GM11168 (cell line): Measurements from ENCODE around the gene CCNK.

Source experiments
- in situ Hi-C: fragments of 300-500 bp; cut with MboI; formaldehyde crosslinking; loops from one replicate; pipeline ENCODE4 v1.12.0; 2022; ENCODE audit warnings: low sequenced_read_pairs; ENCODE audit not compliant: unreplicated experiment

The CCNK gene

DNA sequence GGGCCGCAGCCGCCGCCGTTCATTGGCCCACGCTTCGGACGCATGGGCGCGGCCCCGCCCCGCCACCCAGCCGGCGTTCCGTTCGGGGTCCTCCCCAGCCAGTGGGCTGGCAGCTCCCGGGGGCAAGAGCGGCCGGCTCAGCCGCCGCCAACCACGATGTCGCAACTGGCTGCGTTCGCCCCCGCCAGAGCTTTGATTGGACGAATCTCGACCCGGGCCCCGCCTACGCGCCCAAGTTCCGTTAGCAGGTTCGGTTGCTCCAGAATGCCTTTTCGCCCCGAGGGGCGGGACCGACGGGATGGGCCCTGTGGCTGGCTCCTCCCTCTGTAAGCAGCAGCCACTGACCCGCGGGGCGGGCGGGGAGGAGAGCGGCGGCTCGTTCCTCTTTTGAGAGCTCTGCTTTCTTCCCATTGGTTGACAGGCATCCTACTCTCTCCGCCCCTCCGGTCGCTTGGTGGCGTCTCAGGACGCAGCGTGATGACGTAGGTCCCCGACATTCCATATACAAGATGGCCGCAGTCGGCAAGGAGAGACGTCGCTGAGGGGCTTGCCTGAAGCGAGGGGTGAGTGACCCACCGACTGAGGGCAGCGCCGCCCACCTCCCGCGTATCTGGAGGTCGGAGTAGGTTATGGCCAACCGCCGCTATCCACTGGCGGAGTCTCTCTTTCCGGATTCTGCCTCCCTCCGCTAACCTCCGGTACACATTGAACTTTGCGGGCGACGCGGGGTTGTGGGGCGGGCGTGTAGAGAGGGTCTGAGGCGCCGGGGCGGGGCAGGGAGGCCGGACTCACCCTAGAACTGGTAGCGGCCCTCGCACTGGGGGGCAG lies at the start of gene CCNK:
Gene CCNK (plus strand): TSS at position 493 of the 828 bp plus-strand sequence. CDS start 11,269 bp downstream, outside the sequence.
- in situ Hi-C loops: no loop called here

DNA sequence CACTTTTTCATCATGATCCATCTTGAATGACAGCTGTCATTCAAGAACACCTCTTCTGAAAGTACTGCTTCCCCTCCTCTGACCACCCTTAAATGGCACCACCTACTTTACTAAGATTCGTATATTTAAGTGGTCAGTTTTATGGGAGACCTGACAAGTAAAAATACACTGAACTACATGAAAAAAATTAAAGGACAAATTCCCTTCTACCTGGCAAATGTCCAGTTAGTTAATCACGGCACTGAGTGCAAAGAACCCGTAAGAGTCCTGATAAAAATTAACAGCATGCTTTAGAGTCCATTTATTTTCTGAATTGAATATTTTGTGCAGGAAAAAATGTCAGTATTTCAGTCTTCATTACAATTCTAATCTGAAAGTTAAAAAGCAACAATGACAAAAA lies 49.2 kb upstream of the CCNK start:
- in situ Hi-C loops: loop anchor here (5.0 kb wide), 1 partner anchor 85 kb away; no protein-coding TSS in a partner anchor

DNA sequence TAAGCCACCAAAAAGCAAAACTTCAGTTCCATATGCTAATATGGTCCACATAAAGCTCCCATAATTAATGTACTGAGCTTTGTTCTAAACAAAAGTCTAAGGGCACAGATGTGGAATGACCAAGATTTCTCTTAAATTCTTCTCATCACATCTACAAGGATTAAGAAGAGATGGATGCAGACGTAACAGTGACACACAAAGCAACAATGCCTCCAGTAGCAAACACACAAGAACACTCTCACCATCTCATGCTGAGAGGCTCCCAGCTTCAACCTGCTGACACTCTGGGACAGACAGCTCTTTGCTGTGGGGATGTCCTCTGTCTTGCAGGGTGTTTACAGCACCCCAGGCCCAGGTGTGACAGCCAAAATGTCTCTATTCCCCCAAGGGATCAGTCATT lies 48.7 kb upstream of the CCNK start:
- in situ Hi-C loops: loop anchor here (5.0 kb wide), 1 partner anchor 85 kb away; no protein-coding TSS in a partner anchor

DNA sequence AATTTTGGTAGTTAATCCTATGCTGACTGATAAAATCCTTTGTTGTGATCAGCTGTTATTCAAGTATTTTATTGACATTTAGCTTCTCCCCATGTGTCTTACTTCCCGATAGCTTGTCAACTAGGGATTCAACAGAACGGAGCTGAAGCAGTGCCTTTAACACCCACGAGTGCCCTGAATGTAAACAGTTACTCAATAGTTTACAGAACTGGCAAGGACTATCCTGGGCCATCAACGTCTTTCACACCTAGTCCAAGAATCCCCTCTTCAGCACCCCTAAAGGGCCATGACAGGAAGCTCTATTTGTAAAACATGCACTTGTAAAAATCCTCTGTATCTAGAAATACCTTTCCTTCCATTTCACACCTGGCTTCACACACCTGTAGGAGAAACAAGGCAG lies 45.9 kb upstream of the CCNK start:
- in situ Hi-C loops: no loop called here

DNA sequence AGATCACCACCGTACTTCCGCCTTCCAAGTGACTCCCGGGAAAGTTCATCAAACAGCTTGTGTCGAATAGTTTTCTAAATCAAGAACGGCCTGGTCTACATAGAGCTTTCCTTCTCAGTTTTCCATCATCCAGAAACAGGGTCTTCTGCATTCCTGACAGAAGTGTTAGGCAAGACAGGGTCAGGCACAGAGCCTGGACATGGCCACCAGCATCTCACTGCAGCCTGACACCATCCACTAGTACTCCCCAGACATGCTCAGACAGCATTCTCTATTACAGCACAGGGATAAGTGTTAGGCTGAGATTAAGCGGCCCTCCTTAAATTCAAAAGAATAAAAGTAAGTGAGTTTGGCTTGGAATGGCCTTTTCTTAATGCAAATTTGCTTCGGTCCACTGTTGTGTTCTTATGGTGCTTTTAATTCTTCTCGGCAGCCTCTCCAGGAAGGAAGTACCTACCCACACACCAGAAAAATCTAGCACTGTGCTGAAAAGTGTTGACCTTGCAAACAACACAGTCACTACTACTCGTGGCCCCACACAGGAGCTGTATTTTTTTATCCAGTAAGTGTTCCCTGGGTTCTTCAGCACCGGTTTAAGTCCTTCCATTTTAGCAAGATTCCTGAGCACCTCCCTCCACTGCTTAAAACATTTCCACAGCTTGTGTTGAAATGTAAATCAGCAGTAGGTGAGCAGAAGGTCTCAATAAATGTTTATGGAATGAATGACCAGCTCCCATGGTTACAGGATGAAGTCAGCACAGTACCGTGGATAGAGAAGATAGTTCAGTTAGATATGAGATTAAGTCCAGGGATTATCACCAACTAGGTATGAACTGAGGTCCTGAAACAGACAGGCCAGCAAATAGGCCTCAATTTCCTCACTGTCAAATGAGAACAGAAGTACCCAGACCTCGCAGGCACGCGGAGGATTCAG lies 44.7 kb upstream of the CCNK start:
- in situ Hi-C loops: no loop called here

DNA sequence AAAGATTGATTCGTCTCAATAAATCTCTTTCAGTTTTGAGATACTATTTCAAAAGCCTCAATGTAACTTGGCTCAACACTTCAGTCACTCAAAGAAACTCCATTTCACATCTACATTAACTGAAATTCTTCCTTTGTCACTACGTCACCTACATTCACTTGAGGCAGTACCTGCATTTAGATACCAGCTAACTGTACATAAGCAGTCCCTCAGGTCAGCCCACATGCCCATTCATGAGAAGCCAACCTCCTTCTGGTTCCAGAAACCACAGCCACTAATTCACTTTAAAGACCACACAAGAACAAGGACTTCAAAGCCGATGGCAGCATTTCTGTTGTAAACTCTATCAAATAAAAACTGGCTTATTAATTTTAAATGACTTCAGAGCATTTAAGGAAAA lies 43.5 kb upstream of the CCNK start:
- in situ Hi-C loops: no loop called here

DNA sequence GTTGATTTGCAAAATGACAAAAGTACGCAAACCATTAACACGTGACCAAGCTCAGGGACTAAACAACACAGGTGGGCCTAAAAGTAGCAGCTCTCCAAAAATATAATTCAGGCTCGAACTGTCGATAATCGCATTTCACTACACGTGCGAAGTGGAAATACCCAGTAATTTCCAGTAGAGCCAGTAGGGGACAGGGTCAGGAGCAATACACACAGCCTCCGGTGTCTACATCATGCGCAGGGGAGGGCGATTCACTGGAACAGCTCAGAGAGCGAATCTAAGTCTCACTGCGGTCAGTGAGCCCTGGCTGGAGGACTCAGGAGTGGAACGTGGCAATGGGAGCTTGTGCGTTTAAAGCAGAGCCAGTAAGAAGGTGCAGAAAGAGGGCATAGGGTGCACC lies 40.9 kb upstream of the CCNK start:
- in situ Hi-C loops: no loop called here

DNA sequence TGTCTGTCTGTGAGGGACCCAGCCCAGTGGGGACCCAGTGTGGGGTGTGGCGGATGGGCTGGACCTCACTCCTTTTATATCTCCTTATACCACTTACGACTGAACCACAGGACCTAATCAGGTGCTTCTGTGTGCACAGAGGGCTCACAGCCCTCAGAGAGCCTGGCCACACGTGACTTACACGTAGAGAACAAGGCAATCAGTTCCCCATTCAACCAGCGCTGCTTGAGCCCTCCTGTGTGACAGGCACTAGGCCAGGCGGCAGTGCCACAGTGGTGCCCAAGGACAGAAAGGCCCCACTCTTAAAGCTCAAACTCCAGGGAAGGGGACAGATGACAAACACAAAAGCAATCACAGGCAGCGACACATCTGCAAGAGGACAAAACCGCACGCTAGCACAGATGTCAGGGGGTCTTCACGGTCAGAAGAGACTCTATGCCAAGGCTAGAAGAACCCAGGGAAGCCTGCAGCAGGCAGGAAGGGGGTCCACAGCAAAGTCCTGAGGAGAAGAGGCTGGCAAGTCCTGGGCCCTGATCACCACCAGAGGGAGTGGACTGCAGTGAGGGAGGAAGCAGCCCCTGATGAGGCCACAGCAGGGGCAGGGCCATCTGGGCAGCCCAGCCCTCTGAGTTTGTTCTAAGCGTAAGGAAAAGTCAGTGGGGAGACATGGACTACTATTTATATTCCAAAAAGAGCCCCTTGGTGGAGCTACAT lies 39.9 kb upstream of the CCNK start:
- in situ Hi-C loops: no loop called here

DNA sequence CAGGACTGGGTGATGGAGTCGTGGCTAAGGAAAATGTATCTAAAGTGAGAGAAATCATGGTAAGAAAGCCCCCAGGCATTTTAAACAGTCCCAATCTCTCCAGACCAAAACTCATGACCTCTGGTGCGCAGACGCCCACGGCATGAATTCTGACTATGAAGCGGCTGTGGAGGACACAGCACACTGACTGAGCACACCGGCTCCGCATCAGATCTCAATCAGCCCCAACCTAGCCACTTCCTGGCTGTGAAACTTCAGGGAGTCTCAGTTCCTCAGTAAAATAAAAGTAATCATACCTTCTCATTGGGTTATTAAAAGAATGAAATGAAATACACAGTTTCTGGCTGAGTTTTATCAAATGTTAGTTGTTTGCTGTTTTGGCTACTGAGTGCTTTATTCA lies 39.3 kb upstream of the CCNK start:
- in situ Hi-C loops: no loop called here

DNA sequence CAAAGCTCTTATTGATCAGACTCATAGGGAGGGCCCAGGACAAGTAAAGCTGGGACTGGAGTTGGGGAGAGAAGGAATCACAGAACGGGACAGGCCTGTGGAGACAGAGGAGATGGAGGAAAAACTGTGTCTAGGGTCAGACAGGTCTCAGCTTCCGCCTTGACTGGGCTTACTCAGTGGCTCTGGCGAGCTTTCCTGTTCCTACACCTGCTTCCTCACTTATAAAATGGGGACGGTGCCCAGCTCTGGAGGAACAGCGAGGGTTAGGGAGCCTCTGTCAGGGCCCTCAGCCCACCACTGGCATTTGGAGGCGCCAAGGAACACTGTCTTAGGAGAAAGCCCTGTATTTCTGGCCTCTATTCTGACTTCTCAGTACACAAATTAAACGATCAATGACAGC lies 35.3 kb upstream of the CCNK start:
- in situ Hi-C loops: no loop called here

DNA sequence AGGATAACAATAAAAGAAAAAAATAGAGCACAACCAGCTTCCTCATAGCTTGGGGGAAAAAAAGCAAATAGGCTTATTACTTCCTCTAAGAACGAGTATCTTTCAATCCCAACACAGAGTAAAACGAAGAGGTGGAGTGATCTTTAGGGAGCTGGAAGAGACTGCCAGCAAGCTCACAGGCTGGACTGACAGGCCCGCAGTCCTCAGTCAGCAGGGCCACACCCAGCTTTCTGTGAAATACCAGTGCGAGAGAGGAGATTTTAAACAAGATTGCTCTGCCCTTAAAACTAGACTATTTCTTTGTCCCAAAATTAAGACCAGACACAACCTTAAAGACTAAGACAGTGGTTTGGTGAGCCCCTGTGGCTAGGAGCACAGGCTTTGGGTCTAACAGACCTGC lies 33.5 kb upstream of the CCNK start:
- in situ Hi-C loops: no loop called here

DNA sequence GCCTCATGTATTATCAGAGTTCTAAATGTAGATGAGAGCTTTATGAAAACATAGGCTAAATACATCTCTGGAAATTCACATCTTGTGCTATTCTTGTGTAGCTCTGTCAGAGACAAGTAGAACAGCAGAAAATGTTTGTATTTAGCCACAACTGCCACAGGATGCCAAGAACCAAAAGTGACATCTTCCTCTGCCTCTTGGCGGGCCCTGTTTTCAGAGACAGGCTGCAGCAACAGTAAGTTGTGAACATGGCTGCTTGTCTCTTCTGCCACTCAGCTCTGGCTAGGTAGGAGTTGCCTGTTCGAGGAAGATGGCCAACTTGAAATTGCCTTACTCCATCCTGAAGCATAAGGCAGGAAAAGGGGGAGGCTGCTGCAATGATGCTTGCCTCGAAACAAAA lies 30.9 kb upstream of the CCNK start:
- in situ Hi-C loops: no loop called here

DNA sequence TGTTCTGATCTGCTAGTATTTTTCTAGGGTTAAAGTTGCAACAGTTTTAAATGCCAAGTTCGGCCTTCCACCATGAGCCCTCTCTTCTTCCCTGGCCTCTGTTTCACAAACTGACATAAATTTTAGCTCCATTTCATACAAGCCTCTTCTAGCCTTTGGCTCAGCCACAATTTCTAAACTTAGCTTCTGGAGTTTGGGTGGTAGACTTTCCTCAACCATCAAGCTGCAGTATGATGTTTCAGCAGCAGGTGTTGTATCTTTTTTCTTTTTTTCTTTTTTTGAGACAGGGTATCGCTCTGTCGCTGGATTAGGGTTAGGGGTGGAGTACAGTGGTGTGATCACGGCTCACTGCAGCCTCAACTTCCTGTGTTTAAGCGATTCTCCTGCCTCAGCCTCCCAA lies 30.0 kb upstream of the CCNK start:
- in situ Hi-C loops: no loop called here

DNA sequence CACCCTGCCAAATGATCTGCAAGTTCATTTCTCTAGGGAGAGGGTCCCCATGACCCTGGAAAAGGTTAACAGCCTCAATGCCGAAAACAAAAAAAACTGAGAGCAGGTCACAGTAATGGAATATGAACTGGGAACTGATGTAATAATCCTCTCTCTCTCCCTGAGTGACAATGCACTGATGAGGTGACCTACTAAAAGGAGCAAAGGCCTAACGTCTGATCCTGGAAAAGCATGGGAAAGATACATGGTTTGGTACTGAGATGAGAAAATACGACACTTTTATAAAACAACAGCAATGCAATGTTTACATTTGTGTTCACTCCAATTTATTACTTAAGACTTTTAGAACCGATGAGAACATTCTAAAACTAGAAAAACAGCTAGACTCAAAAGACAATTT lies 28.2 kb upstream of the CCNK start:
- in situ Hi-C loops: no loop called here

DNA sequence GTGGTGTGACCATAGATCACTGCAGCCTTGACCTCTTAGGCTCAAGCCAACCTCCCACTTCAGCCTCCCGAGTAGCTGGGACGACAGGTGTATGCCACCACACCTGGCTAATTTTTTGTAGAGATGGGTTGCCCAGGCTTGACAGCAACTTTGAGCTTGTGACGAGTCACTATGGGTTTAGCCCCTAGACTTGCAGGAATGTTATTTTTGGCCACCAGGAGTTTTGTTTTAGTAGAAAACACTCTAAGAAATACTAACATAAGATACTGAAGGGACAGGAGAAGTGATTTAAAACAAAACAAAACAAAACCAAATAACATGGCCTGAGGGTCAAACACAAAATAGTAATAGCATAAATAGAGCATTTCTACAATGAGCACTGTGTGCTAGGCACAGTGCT lies 27.0 kb upstream of the CCNK start:
- in situ Hi-C loops: no loop called here

DNA sequence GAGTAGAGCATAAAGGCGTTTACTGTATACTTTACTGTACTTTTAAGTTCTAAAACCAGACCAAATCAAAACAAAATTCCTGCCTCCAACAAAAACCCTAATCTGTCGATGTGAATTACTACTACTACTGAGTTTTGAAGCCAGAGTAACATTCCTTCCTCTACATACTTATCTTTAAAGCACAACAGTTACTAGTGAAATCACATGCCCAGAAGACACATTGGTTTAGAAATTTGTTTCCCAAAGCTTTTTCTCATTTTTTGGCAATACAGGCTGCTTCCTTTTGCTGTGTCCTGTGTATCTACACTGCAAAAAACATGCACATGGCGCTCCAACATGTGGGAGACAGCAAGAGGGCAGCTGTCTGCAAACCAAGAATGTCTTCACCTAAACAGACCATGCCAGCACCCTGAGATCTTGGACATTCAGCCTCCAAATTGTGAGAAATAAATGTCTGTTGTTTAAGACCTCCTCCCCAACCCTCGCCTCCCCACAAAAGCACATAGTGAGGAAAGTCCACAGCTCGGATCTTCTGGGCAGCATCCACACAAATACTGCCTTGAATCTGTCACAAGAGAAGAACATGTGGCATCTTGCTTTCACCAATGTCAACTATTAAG lies 21.6 kb upstream of the CCNK start:
- in situ Hi-C loops: no loop called here

DNA sequence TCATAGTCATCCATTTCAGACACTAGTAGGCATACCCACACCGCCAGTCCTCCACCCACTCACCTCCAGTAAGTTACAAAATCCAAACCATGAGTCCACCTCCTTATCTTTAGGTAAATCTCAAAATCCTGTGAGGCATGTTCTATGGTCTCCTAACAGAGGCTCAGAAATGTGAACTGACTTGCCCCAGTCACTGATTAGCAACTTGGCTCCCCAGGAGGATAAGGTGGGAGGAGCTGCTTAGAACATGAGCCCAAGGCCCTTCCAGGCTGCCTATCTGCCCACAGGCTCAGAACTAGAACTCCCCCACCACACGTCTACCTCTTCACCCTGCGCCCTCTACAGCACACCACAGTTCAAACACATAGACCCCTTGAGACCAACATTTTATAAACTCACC lies 20.4 kb upstream of the CCNK start:
- in situ Hi-C loops: no loop called here

DNA sequence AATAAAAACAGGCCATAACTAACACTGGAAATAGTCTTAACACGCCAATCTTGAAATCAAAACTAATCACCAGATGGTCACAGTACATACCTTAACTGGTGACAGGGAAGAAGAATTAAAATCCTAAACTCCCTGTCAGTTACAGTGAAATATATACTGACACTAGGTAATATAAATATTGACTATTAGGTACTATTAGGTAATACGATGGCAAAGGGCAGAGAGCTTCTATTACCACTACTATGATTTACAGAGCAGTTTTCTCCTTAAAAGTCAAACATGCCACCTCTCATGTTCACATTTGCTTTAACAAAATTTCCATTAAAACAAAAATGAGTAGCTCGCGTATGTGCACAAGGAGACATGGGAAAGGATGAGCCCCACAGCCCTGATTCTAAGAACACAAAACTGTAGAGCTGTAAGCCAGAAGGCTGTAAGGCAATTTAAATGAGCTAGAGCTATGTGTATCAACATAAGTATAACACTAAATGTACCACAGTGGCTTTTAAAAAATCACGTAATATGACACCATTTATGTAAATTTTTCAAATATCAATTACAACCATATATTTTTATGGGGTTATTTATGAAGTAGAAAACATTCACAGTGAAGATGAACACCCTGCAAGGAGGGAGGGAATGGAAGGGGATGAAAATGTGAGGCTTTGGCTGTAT lies 19.7 kb upstream of the CCNK start:
- in situ Hi-C loops: no loop called here

DNA sequence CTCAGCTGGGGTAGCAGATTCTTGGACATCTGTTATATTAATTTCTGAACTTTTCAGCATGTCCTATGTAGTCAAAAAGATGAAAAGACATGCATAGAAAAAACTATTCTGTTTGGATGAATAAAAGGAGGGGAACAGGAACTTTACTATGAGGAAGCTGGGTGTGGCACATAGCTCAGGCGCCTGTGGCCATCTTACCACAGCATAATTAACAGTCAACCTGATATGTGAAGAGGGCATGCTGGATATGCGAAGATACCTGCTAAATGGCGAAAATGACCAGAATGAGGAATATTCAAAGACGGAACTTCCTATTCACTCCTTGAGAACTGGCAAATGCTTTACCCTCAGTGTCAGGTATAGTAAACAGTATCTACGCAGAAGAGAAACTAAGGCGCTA lies 19.0 kb upstream of the CCNK start:
- in situ Hi-C loops: no loop called here

DNA sequence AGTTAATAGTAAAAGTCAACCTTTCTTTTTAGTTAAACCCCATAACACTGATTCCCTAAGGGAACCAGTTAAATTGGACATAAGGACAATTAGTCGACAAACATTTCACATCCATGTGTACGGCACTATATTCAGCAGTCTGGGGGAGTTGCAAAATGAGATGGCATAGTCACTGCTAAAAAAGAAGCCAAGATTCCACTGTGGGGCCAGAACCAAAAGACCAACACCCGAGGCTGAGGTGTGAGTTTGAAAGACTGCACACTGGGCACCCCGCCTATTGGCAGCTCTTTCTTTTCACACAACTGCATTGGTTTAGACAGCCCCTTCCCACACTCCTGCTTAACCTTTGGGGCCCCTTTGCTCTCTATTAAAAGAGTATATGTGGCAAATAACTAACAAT lies 17.2 kb upstream of the CCNK start:
- in situ Hi-C loops: no loop called here
